NB4 (cell line): Measurements from ENCODE around the gene CFLAR.

Experiments
- MYC ChIP-seq: IDR thresholded peaks from 2 replicates; pipeline ENCODE4 v1.6.1; 2011; ENCODE audit warnings: low read depth, low read length
- POLR2A ChIP-seq: IDR thresholded peaks from 2 replicates; pipeline ENCODE4 v1.6.1; 2011; ENCODE audit warnings: mild to moderate bottlenecking; ENCODE audit not compliant: insufficient read length; ENCODE audit errors: extremely low read depth
- TF ChIP-seq, protein P1 (sequence below): IDR thresholded peaks from one replicate; pipeline ENCODE4 v1.5.1; 2012; ENCODE audit warnings: low read depth, low read length

DNA sequence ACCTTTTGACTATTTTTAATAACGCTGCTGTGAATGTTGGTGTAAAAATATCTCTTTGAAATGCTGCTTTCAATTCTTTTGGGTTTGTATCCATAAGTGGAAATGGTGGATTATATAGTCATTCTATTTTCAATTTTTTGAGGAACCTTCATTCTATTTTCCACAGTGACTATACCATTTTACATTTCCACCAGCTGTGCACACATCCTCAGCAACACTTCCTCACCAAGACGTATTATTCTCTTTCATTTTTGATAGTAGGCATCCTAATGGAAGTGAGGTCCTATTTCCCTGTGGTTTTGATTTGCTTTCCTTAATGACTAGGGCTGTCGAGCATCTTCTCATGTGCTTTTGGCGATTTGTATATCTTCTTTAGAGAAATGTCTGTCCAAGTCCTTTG lies 81.8 kb downstream of the CFLAR start:
- TF ChIP-seq, protein P1, sequence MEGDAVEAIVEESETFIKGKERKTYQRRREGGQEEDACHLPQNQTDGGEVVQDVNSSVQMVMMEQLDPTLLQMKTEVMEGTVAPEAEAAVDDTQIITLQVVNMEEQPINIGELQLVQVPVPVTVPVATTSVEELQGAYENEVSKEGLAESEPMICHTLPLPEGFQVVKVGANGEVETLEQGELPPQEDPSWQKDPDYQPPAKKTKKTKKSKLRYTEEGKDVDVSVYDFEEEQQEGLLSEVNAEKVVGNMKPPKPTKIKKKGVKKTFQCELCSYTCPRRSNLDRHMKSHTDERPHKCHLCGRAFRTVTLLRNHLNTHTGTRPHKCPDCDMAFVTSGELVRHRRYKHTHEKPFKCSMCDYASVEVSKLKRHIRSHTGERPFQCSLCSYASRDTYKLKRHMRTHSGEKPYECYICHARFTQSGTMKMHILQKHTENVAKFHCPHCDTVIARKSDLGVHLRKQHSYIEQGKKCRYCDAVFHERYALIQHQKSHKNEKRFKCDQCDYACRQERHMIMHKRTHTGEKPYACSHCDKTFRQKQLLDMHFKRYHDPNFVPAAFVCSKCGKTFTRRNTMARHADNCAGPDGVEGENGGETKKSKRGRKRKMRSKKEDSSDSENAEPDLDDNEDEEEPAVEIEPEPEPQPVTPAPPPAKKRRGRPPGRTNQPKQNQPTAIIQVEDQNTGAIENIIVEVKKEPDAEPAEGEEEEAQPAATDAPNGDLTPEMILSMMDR, result no peak
- TF ChIP-seq POLR2A (no peak), MYC (no peak)
